ENCODE measurements around the gene HOMER2. TPM values are rescaled to one million over a fixed set of nuclear protein-coding genes. Genes with fewer than 3 reads are reported as not detected.
"Not testable (repeated sequence)": the region's sequence is repeated elsewhere in the genome, so short reads cannot be mapped to it uniquely, and the experiment has no call there.

Gene HOMER2
- total RNA-seq, 1 donor, result 3.7 TPM

- Histone ChIP-seq H3K4me1 (ENCODE audit: insufficient read depth, low read length) (no peaks in the 10 kb centered on the region), H3K27me3 (ENCODE audit: insufficient read depth, low read length) (no peaks in the 10 kb centered on the region)
These were observed 51.3 kb downstream of the HOMER2 start for GRCh38 chr15:82901114-82901805.

GRCh38 chr15:82900511-82901060, 51.9 kb downstream of the HOMER2 start:
- H3K9me3 ChIP-seq (ENCODE audit: low read depth, low read length), result no peaks in the 10 kb centered on the region
- no peaks in the 10 kb centered on the region for H3K4me1 ChIP-seq (ENCODE audit: insufficient read depth, low read length)
- H3K4me3 ChIP-seq (ENCODE audit: low read length), result no peak overlapping the region
- H3K27me3 ChIP-seq (ENCODE audit: insufficient read depth, low read length), result no peaks in the 10 kb centered on the region

More at GRCh38 chr15:82901114-82901805, 51.3 kb downstream of the HOMER2 start:
- no peaks in the 10 kb centered on the region for H3K9me3 ChIP-seq (ENCODE audit: low read depth, low read length)
- no peak overlapping the region for H3K4me3 ChIP-seq (ENCODE audit: low read length)

- H3K27me3 ChIP-seq (ENCODE audit: insufficient read depth, low read length), result no peaks in the 10 kb centered on the region
- H3K9me3 ChIP-seq (ENCODE audit: low read depth, low read length), result no peaks in the 10 kb centered on the region
These were observed 53.6 kb downstream of the HOMER2 start for GRCh38 chr15:82898961-82899360.

GRCh38 chr15:82895983-82896382, 56.5 kb downstream of the HOMER2 start:
- no peaks in the 10 kb centered on the region for H3K9me3 ChIP-seq (ENCODE audit: low read depth, low read length)
- no peaks in the 10 kb centered on the region for H3K27me3 ChIP-seq (ENCODE audit: insufficient read depth, low read length)
- H3K4me1 ChIP-seq (ENCODE audit: insufficient read depth, low read length), result no peaks in the 10 kb centered on the region
- no peak overlapping the region for H3K4me3 ChIP-seq (ENCODE audit: low read length)

More at GRCh38 chr15:82898961-82899360, 53.6 kb downstream of the HOMER2 start:
- Histone ChIP-seq H3K4me3 (ENCODE audit: low read length) (no peak overlapping the region), H3K4me1 (ENCODE audit: insufficient read depth, low read length) (no peaks in the 10 kb centered on the region)

- Histone ChIP-seq H3K4me3 (ENCODE audit: low read length) (no peak overlapping the region), H3K4me1 (ENCODE audit: insufficient read depth, low read length) (no peaks in the 10 kb centered on the region), H3K27me3 (ENCODE audit: insufficient read depth, low read length) (no peaks in the 10 kb centered on the region), H3K9me3 (ENCODE audit: low read depth, low read length) (no peaks in the 10 kb centered on the region)
These were observed 57.5 kb downstream of the HOMER2 start for GRCh38 chr15:82894971-82895520.

GRCh38 chr15:82893473-82893872, 59.0 kb downstream of the HOMER2 start:
- H3K9me3 ChIP-seq (ENCODE audit: low read depth, low read length); H3K4me1 ChIP-seq (ENCODE audit: insufficient read depth, low read length); H3K27me3 ChIP-seq (ENCODE audit: insufficient read depth, low read length); H3K4me3 ChIP-seq (ENCODE audit: low read length): not testable (repeated sequence)

GRCh38 chr15:82892573-82892972, 59.9 kb downstream of the HOMER2 start:
- Histone ChIP-seq H3K4me3 (ENCODE audit: low read length) (no peak overlapping the region), H3K4me1 (ENCODE audit: insufficient read depth, low read length) (no peaks in the 10 kb centered on the region), H3K9me3 (ENCODE audit: low read depth, low read length) (no peaks in the 10 kb centered on the region), H3K27me3 (ENCODE audit: insufficient read depth, low read length) (no peaks in the 10 kb centered on the region)

DNA sequence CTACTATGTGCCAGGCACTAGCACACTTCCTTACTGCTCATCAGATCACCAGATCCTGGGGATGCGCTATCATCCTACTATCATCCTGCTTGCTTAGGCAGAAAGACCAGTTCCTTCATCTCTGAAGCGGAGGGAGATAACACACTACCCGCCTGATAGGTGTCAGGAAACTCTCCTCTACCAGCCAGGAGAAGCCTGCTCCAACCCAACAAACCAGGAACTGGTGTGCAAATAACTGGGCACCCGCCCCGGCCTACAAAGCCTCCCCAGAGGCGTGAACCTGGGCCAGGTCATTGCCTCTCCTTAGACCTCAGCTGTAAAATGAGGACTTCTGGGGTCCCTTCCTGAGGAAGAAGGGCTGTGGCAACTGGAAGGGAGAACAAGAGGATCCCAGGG, 61.5 kb downstream of the HOMER2 start:
- no peaks in the 10 kb centered on the region for H3K9me3 ChIP-seq (ENCODE audit: low read depth, low read length)

GRCh38 chr15:82890338-82890994, 62.1 kb downstream of the HOMER2 start:
- H3K4me3 ChIP-seq (ENCODE audit: low read length), result no peak overlapping the region
- no peaks in the 10 kb centered on the region for H3K4me1 ChIP-seq (ENCODE audit: insufficient read depth, low read length)
- no peaks in the 10 kb centered on the region for H3K27me3 ChIP-seq (ENCODE audit: insufficient read depth, low read length)

More for the DNA sequence above, 61.5 kb downstream of the HOMER2 start:
- H3K27me3 ChIP-seq (ENCODE audit: insufficient read depth, low read length), result no peaks in the 10 kb centered on the region
- H3K4me3 ChIP-seq (ENCODE audit: low read length), result no peak overlapping the region
- no peaks in the 10 kb centered on the region for H3K4me1 ChIP-seq (ENCODE audit: insufficient read depth, low read length)

DNA sequence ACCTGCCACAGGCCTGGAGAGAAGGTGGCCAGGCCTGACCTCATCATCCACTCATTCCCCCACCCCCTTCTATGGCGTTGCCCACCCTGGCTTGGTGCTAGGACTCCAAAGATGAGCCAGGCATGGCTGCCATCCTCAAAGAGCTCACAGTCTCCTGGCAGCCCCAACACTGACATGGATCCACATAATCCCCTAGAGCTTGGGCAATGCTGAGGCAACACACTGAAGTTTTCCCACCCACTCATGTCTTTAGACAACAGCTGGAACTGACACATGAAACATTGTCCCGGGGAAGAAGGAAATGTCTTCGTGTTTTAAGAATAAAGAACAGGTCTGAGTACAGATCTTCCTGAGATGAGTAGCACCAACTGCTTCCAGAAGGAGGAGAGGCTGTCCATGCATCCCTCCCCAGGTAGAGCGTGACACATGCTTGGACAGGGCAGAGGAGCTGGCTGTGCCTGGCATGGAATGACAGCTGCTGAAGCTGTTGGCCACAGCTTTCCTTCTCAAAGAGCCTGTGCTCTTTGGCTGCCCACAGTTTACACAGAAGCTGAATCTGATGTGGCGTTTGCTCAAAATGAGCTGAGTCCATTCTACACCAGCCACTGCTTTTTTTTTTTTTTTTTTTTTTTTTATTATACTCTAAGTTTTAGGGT, 70.1 kb downstream of the HOMER2 start:
- H3K27me3 ChIP-seq (ENCODE audit: insufficient read depth, low read length), result no peaks in the 10 kb centered on the region
- no peak overlapping the region for H3K4me3 ChIP-seq (ENCODE audit: low read length)
- no peaks in the 10 kb centered on the region for H3K4me1 ChIP-seq (ENCODE audit: insufficient read depth, low read length)
- no peaks in the 10 kb centered on the region for H3K9me3 ChIP-seq (ENCODE audit: low read depth, low read length)

More at GRCh38 chr15:82890338-82890994, 62.1 kb downstream of the HOMER2 start:
- no peaks in the 10 kb centered on the region for H3K9me3 ChIP-seq (ENCODE audit: low read depth, low read length)

DNA sequence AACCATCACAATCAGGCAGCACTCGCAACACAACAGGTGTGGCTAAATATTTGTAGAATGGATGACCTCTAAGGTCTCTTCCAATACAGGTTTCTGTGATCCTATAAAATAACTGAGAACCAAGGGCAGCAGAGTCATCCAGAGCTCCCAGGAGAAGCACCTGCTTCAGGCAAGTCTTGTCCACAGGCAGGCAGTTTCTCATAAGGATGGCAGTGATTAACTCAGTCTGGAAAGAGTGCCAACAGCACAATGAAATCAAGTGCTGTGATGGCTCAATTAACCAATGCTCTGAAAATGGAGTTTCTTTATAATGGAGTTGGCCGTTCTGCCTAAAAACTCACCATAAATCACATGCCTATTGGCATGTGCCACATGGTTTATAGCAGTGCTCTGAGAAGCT, 70.8 kb downstream of the HOMER2 start:
- Histone ChIP-seq H3K27me3 (ENCODE audit: insufficient read depth, low read length) (no peaks in the 10 kb centered on the region), H3K4me1 (ENCODE audit: insufficient read depth, low read length) (no peaks in the 10 kb centered on the region), H3K9me3 (ENCODE audit: low read depth, low read length) (no peaks in the 10 kb centered on the region), H3K4me3 (ENCODE audit: low read length) (no peak overlapping the region)

- Histone ChIP-seq H3K4me3 (ENCODE audit: low read length) (no peak overlapping the region), H3K4me1 (ENCODE audit: insufficient read depth, low read length) (no peaks in the 10 kb centered on the region), H3K9me3 (ENCODE audit: low read depth, low read length) (no peaks in the 10 kb centered on the region), H3K27me3 (ENCODE audit: insufficient read depth, low read length) (no peaks in the 10 kb centered on the region)
These were observed 71.8 kb downstream of the HOMER2 start for GRCh38 chr15:82880704-82881103.

DNA sequence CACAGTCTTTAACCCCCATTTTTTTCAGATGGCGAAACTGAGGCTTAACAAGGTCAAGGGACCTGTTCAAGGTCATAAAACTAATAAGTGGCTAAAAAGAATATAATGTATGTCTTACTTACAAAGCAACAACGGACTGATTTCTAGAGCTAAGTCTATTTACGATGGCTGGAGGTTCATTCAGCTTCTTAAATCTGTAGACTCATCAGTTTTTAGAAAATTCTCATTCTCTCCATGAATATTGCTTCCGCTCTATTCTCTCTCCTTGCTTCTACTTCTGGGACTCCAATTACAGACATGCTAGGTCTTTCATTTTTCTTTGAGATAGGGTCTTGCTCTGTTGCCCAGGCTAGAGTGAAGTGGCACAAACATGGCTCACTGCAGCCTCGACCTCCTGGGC, 74.2 kb downstream of the HOMER2 start:
- Histone ChIP-seq H3K27me3 (ENCODE audit: insufficient read depth, low read length) (no peaks in the 10 kb centered on the region), H3K4me3 (ENCODE audit: low read length) (no peak overlapping the region), H3K4me1 (ENCODE audit: insufficient read depth, low read length) (no peaks in the 10 kb centered on the region), H3K9me3 (ENCODE audit: low read depth, low read length) (no peaks in the 10 kb centered on the region)

- H3K4me1 ChIP-seq (ENCODE audit: insufficient read depth, low read length), result no peaks in the 10 kb centered on the region
- no peaks in the 10 kb centered on the region for H3K27me3 ChIP-seq (ENCODE audit: insufficient read depth, low read length)
- H3K9me3 ChIP-seq (ENCODE audit: low read depth, low read length), result no peaks in the 10 kb centered on the region
- no peak overlapping the region for H3K4me3 ChIP-seq (ENCODE audit: low read length)
These were observed 74.7 kb downstream of the HOMER2 start for GRCh38 chr15:82877825-82878224.

GRCh38 chr15:82875411-82876003, 77.0 kb downstream of the HOMER2 start:
- Histone ChIP-seq H3K9me3 (ENCODE audit: low read depth, low read length) (no peaks in the 10 kb centered on the region), H3K27me3 (ENCODE audit: insufficient read depth, low read length) (no peaks in the 10 kb centered on the region), H3K4me3 (ENCODE audit: low read length) (no peak overlapping the region), H3K4me1 (ENCODE audit: insufficient read depth, low read length) (peaks cover 16% of the 10 kb centered on the region)

All from mononuclear cell (primary cell).